ENCODE data around the gene DNAH3.
"Not testable (repeated sequence)": the region's sequence is repeated elsewhere in the genome, so short reads cannot be mapped to it uniquely, and the experiment has no call there.

DNAH3 gene
- total RNA-seq: 0 reads per million in 3 donors

DNA sequence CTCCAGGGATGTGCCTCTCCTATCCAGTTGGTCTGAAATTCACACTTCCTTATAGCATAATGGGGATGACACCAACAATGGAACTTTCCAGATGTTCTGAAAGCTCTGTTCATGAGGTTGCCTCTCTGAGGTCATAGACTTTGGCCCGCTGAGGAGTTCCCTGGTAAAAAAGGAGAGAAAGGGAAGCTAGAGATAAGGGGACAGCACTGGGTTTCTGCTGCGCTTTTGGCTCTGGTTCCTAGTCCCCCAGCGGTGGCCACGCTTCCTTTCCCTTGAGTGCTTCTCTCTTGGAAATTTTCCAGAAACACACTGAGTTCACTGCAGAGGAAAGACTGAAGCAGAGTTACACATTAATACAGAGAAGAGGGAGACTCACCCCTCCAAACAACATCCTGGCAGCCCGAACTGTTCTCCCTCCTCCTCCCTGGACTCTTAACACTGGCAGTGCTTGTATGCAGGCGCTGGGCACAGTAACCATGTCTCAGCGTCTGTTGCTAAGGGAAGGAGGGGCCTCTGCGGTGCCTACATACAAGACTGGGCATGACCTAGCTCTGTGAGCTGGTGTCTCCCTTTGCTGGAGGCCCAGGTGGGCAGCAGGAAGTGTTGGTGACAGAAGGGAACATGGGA, at the start of gene DNAH3:
DNAH3 (minus strand) TSS at position 472 of the 627 bp plus-strand sequence. CDS start 527 bp downstream, outside the sequence.
- Histone ChIP-seq H3K36me3 (ENCODE audit: control insufficient read depth, insufficient read depth, low read length) (no peaks in the 10 kb centered on the region), H3K9me3 (ENCODE audit: control insufficient read depth, low read length) (no peaks in the 10 kb centered on the region), H3K4me3 (ENCODE audit: insufficient read depth, low read depth, low read length, poor library complexity, severe bottlenecking) (no peak within 1 kb of the TSS), H3K27ac (ENCODE audit: insufficient read depth, low read length, poor library complexity, severe bottlenecking) (no peak within 1 kb of the TSS), H3K27me3 (replicated peaks; ENCODE audit: control insufficient read depth, insufficient read depth, low read length, poor library complexity, severe bottlenecking) (no peaks in the 10 kb centered on the region), H3K4me1 (ENCODE audit: control insufficient read depth, insufficient read depth, low read length, poor library complexity, severe bottlenecking) (no peaks in the 10 kb centered on the region)
- DNase-seq: no peak

DNA sequence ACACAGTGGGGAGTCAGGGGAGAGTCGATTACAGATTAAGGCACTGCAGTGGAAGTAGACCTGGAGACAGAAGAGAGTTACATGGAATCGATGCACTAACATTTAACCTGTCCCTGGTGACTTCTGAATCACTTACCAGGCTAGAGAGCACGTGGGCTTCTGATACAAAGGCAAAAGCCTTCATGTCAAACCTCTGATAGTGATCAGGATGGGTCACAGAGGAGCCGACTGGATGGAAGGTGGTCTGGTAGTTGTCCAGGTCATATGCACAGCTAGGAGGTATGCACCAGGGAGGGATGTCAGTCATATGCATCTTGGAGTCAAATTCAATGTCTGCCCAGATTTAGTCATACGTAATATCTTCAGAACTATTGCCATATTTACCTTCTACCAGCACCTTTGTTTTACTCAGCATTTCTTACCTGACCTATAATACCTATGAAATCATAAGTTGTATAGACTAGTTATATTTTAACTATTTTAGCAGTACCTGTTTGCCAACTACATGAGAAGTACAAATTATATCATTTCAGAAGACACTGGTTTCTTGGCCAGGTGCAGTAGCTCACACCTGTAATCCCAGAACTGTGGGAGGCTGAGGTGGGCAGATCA, 49.1 kb upstream of the DNAH3 start:
- Histone ChIP-seq H3K9me3 (ENCODE audit: control insufficient read depth, low read length) (no peaks in the 10 kb centered on the region), H3K4me1 (ENCODE audit: control insufficient read depth, insufficient read depth, low read length, poor library complexity, severe bottlenecking) (no peaks in the 10 kb centered on the region), H3K36me3 (ENCODE audit: control insufficient read depth, insufficient read depth, low read length) (no peaks in the 10 kb centered on the region), H3K27me3 (replicated peaks; ENCODE audit: control insufficient read depth, insufficient read depth, low read length, poor library complexity, severe bottlenecking) (no peaks in the 10 kb centered on the region), H3K27ac (ENCODE audit: insufficient read depth, low read length, poor library complexity, severe bottlenecking) (no peak overlapping the region), H3K4me3 (ENCODE audit: insufficient read depth, low read depth, low read length, poor library complexity, severe bottlenecking) (no peak overlapping the region)
- DNase-seq: no peak

DNA sequence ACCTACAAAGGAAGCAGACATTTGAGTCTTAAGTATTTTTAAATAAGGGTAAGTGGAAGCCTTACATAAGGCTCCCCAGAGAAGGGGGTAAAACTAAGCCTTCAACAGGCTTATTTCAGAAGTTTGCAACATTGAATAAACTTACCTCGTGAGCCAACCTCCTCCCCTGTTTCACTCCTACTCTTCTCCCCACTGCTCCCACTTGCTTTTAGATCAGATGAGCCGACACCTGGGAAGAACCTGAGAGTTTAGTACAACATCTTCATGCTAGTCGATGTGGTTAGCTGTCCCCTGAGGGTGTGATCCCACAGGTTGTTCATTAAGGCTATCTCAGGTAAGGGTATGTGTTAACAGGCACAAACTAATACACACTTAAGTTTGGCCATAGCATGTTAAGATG, 47.0 kb upstream of the DNAH3 start:
- Histone ChIP-seq H3K36me3 (ENCODE audit: control insufficient read depth, insufficient read depth, low read length) (no peaks in the 10 kb centered on the region), H3K4me1 (ENCODE audit: control insufficient read depth, insufficient read depth, low read length, poor library complexity, severe bottlenecking) (no peaks in the 10 kb centered on the region), H3K27me3 (replicated peaks; ENCODE audit: control insufficient read depth, insufficient read depth, low read length, poor library complexity, severe bottlenecking) (no peaks in the 10 kb centered on the region), H3K27ac (ENCODE audit: insufficient read depth, low read length, poor library complexity, severe bottlenecking) (no peak overlapping the region), H3K9me3 (ENCODE audit: control insufficient read depth, low read length) (no peaks in the 10 kb centered on the region), H3K4me3 (ENCODE audit: insufficient read depth, low read depth, low read length, poor library complexity, severe bottlenecking) (no peak overlapping the region)
- DNase-seq: no peak

GRCh38 chr16:21197112-21197511, 46.5 kb upstream of the DNAH3 start:
- Histone ChIP-seq H3K36me3 (ENCODE audit: control insufficient read depth, insufficient read depth, low read length) (no peaks in the 10 kb centered on the region), H3K4me1 (ENCODE audit: control insufficient read depth, insufficient read depth, low read length, poor library complexity, severe bottlenecking) (no peaks in the 10 kb centered on the region), H3K27ac (ENCODE audit: insufficient read depth, low read length, poor library complexity, severe bottlenecking) (no peak overlapping the region), H3K4me3 (ENCODE audit: insufficient read depth, low read depth, low read length, poor library complexity, severe bottlenecking) (no peak overlapping the region), H3K9me3 (ENCODE audit: control insufficient read depth, low read length) (no peaks in the 10 kb centered on the region), H3K27me3 (replicated peaks; ENCODE audit: control insufficient read depth, insufficient read depth, low read length, poor library complexity, severe bottlenecking) (no peaks in the 10 kb centered on the region)
- no peak for DNase-seq

DNA sequence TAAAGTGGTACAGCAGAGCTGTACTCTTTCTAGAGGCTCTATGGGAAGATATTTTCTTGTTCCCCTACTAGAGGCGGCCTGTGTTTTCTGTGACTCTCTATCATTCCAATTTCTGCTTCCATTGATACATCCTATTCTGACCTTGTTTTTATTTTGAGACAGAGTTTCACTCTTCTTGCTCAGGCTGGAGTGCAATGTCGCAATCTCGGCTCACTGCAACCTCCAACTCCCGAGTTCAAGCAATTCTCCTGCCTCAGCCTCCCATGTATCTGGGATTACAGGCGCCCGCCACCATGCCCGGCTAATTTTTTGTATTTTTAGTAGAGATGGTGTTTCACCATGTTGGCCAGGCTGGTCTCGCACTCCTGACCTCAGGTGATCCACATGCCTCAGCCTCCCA, 44.7 kb upstream of the DNAH3 start:
- H3K9me3 ChIP-seq (ENCODE audit: control insufficient read depth, low read length); H3K4me3 ChIP-seq (ENCODE audit: insufficient read depth, low read depth, low read length, poor library complexity, severe bottlenecking); H3K27me3 ChIP-seq (replicated peaks; ENCODE audit: control insufficient read depth, insufficient read depth, low read length, poor library complexity, severe bottlenecking); H3K36me3 ChIP-seq (ENCODE audit: control insufficient read depth, insufficient read depth, low read length); DNase-seq; H3K27ac ChIP-seq (ENCODE audit: insufficient read depth, low read length, poor library complexity, severe bottlenecking); H3K4me1 ChIP-seq (ENCODE audit: control insufficient read depth, insufficient read depth, low read length, poor library complexity, severe bottlenecking): not testable (repeated sequence)

GRCh38 chr16:21194771-21195301, 44.2 kb upstream of the DNAH3 start:
- Histone ChIP-seq H3K4me1 (ENCODE audit: control insufficient read depth, insufficient read depth, low read length, poor library complexity, severe bottlenecking) (no peaks in the 10 kb centered on the region), H3K36me3 (ENCODE audit: control insufficient read depth, insufficient read depth, low read length) (no peaks in the 10 kb centered on the region), H3K27me3 (replicated peaks; ENCODE audit: control insufficient read depth, insufficient read depth, low read length, poor library complexity, severe bottlenecking) (no peaks in the 10 kb centered on the region), H3K4me3 (ENCODE audit: insufficient read depth, low read depth, low read length, poor library complexity, severe bottlenecking) (no peak overlapping the region), H3K27ac (ENCODE audit: insufficient read depth, low read length, poor library complexity, severe bottlenecking) (no peak overlapping the region), H3K9me3 (ENCODE audit: control insufficient read depth, low read length) (no peaks in the 10 kb centered on the region)
- DNase-seq: no peak

DNA sequence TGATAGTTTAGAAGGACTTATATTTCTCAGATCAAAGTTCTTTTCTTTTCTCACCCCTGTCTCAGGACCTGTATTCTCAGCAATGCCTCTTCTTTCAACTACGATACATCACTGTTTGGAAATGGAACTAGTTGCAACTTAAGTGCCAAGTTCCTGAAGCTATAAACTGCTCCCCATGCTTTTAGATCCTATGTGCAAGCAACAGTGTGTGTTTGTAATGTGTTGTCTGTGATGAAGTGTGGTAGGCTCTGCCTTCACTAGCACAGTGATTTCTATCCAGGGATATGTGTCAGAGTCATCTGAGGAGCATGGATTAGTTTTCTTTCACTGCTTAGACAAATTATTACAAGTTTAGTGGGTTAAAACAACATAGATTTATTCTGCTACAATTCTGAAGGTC, 42.3 kb upstream of the DNAH3 start:
- no peaks in the 10 kb centered on the region for H3K36me3 ChIP-seq (ENCODE audit: control insufficient read depth, insufficient read depth, low read length)
- H3K27ac ChIP-seq (ENCODE audit: insufficient read depth, low read length, poor library complexity, severe bottlenecking): no peak overlapping the region
- peaks cover 4% of the 10 kb centered on the region for H3K4me1 ChIP-seq (ENCODE audit: control insufficient read depth, insufficient read depth, low read length, poor library complexity, severe bottlenecking)
- DNase-seq: no peak
- no peaks in the 10 kb centered on the region for H3K27me3 ChIP-seq (replicated peaks; ENCODE audit: control insufficient read depth, insufficient read depth, low read length, poor library complexity, severe bottlenecking)
- H3K9me3 ChIP-seq (ENCODE audit: control insufficient read depth, low read length): no peaks in the 10 kb centered on the region
- H3K4me3 ChIP-seq (ENCODE audit: insufficient read depth, low read depth, low read length, poor library complexity, severe bottlenecking): no peak overlapping the region

DNA sequence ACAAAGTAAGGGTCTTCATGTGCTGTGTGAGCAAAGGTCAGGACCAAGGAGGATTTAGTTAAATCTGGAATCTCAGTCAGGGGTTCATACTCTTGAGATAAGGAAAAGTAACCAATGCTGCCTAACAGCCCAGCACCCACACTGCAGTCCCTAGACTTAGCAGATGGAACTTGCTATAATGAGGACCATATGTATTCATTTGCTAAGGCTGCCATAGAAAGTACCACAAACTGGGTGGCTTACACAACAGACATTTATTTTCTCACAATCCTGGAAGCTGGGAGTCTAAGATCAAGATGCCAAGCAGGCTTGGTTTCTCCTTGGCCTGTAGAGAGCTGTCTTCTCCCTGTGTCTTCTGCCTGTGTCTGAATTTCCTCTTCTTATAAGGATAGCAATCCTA, 40.0 kb upstream of the DNAH3 start:
- H3K4me1 ChIP-seq (ENCODE audit: control insufficient read depth, insufficient read depth, low read length, poor library complexity, severe bottlenecking): peaks cover 4% of the 10 kb centered on the region
- DNase-seq: no peak
- H3K9me3 ChIP-seq (ENCODE audit: control insufficient read depth, low read length): no peaks in the 10 kb centered on the region
- H3K4me3 ChIP-seq (ENCODE audit: insufficient read depth, low read depth, low read length, poor library complexity, severe bottlenecking): no peak overlapping the region
- no peaks in the 10 kb centered on the region for H3K27me3 ChIP-seq (replicated peaks; ENCODE audit: control insufficient read depth, insufficient read depth, low read length, poor library complexity, severe bottlenecking)
- no peaks in the 10 kb centered on the region for H3K36me3 ChIP-seq (ENCODE audit: control insufficient read depth, insufficient read depth, low read length)
- no peak overlapping the region for H3K27ac ChIP-seq (ENCODE audit: insufficient read depth, low read length, poor library complexity, severe bottlenecking)

GRCh38 chr16:21190013-21190412, 39.4 kb upstream of the DNAH3 start:
- no peak for DNase-seq
- no peaks in the 10 kb centered on the region for H3K9me3 ChIP-seq (ENCODE audit: control insufficient read depth, low read length)
- peaks cover 4% of the 10 kb centered on the region for H3K4me1 ChIP-seq (ENCODE audit: control insufficient read depth, insufficient read depth, low read length, poor library complexity, severe bottlenecking)
- no peak overlapping the region for H3K27ac ChIP-seq (ENCODE audit: insufficient read depth, low read length, poor library complexity, severe bottlenecking)
- H3K36me3 ChIP-seq (ENCODE audit: control insufficient read depth, insufficient read depth, low read length): no peaks in the 10 kb centered on the region
- no peak overlapping the region for H3K4me3 ChIP-seq (ENCODE audit: insufficient read depth, low read depth, low read length, poor library complexity, severe bottlenecking)
- no peaks in the 10 kb centered on the region for H3K27me3 ChIP-seq (replicated peaks; ENCODE audit: control insufficient read depth, insufficient read depth, low read length, poor library complexity, severe bottlenecking)

DNA sequence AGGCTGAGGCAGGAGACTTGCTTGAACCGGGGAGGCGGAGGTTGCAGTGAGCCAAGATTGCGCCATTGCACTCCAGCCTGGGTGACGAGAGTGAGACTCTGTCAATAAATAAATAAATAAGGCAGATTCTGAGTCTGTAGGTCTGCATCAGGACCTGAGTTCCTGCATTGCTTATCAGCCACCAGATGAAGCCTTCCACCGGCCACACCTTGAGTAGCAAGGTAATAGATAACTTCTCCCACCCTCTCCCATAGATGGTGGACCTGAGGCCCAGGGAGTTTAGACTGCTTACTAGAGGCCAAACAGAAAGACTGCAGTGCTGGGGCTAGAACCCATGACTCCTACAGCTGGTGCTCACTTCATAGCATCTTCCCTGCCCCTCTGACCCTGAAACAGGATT, 38.7 kb upstream of the DNAH3 start:
- H3K4me1 ChIP-seq (ENCODE audit: control insufficient read depth, insufficient read depth, low read length, poor library complexity, severe bottlenecking): peaks cover 4% of the 10 kb centered on the region
- no peak overlapping the region for H3K27ac ChIP-seq (ENCODE audit: insufficient read depth, low read length, poor library complexity, severe bottlenecking)
- H3K9me3 ChIP-seq (ENCODE audit: control insufficient read depth, low read length): no peaks in the 10 kb centered on the region
- no peaks in the 10 kb centered on the region for H3K36me3 ChIP-seq (ENCODE audit: control insufficient read depth, insufficient read depth, low read length)
- H3K27me3 ChIP-seq (replicated peaks; ENCODE audit: control insufficient read depth, insufficient read depth, low read length, poor library complexity, severe bottlenecking): no peaks in the 10 kb centered on the region
- no peak for DNase-seq
- no peak overlapping the region for H3K4me3 ChIP-seq (ENCODE audit: insufficient read depth, low read depth, low read length, poor library complexity, severe bottlenecking)

All from effector memory CD4-positive, alpha-beta T cell (primary cell).